NT2/D1 (cell line): ENCODE data around the gene IL1RL1.

ENCODE experiments used
- DNase-seq: peaks from one replicate; pipeline ENCODE4 v3.0.0-alpha.2; 2011; ENCODE audit warnings: low read depth, low spot score
- H3K27me3 ChIP-seq: 2 replicates; pipeline ENCODE4 v1.6.0; 2011; ENCODE audit warnings: mild to moderate bottlenecking; ENCODE audit not compliant: insufficient read length, insufficient read depth
- H3K36me3 ChIP-seq: 2 replicates; pipeline ENCODE4 v1.6.1; 2011; ENCODE audit warnings: mild to moderate bottlenecking, low read length, mixed read lengths; ENCODE audit not compliant: insufficient read depth, insufficient read length
- H3K4me1 ChIP-seq: 2 replicates; pipeline ENCODE4 v1.5.1; 2011; ENCODE audit not compliant: insufficient read depth, insufficient read length
- H3K4me3 ChIP-seq: 2 replicates; pipeline ENCODE4 v1.5.1; 2011; ENCODE audit warnings: low read depth; ENCODE audit not compliant: insufficient read length
- H3K9ac ChIP-seq: 2 replicates; pipeline ENCODE4 v1.6.0; 2011; ENCODE audit warnings: low read depth; ENCODE audit not compliant: insufficient read length
- H3K9me3 ChIP-seq: 2 replicates; pipeline ENCODE4 v1.5.1; 2011; ENCODE audit warnings: mild to moderate bottlenecking, low read length; ENCODE audit not compliant: insufficient read depth
- SUZ12 ChIP-seq: IDR thresholded peaks from 2 replicates; pipeline ENCODE4 v1.6.1; 2011; ENCODE audit not compliant: insufficient read length, insufficient read depth; ENCODE audit errors: extremely low read depth
- YY1 ChIP-seq: IDR thresholded peaks from 2 replicates; pipeline ENCODE4 v1.6.1; 2011; ENCODE audit not compliant: insufficient read length, insufficient read depth
- ZNF274 ChIP-seq: IDR thresholded peaks from 2 replicates; pipeline ENCODE4 v1.6.1; 2011; ENCODE audit warnings: mild to moderate bottlenecking, low read depth, low read length

Gene IL1RL1

GRCh38 chr2:102392096-102392495 lies 80.7 kb downstream of the IL1RL1 start:
- DNase-seq = no peak
- no peaks in the 10 kb centered on the region for H3K36me3 ChIP-seq
- H3K4me1 ChIP-seq = no peaks in the 10 kb centered on the region
- H3K4me3 ChIP-seq = no peak overlapping the region
- TF ChIP-seq YY1 = no peak
- no peak for TF ChIP-seq ZNF274
- no peak for TF ChIP-seq SUZ12
- H3K9me3 ChIP-seq = no peaks in the 10 kb centered on the region
- no peaks in the 10 kb centered on the region for H3K27me3 ChIP-seq
- H3K9ac ChIP-seq = no peak overlapping the region

- no peaks in the 10 kb centered on the region for H3K36me3 ChIP-seq
- H3K9ac ChIP-seq = no peak overlapping the region
- H3K27me3 ChIP-seq = no peaks in the 10 kb centered on the region
- no peaks in the 10 kb centered on the region for H3K4me1 ChIP-seq
- no peak for DNase-seq
- H3K4me3 ChIP-seq = no peak overlapping the region
- H3K9me3 ChIP-seq = no peaks in the 10 kb centered on the region
- TF ChIP-seq SUZ12 (no peak), YY1 (no peak), ZNF274 (no peak)
Measured at GRCh38 chr2:102392942-102393341, 81.6 kb downstream of the IL1RL1 start.

- Histone ChIP-seq H3K9me3 (no peaks in the 10 kb centered on the region), H3K4me1 (no peaks in the 10 kb centered on the region), H3K4me3 (no peak overlapping the region), H3K27me3 (no peaks in the 10 kb centered on the region), H3K9ac (no peak overlapping the region), H3K36me3 (no peaks in the 10 kb centered on the region)
- no peak for DNase-seq
- no peak for TF ChIP-seq YY1
- TF ChIP-seq SUZ12 = no peak
- TF ChIP-seq ZNF274 = no peak
Measured at GRCh38 chr2:102396012-102396411, 84.6 kb downstream of the IL1RL1 start.

GRCh38 chr2:102397209-102397608 lies 85.8 kb downstream of the IL1RL1 start:
- peak; percentile 3 for DNase-seq
- no peaks in the 10 kb centered on the region for H3K27me3 ChIP-seq
- TF ChIP-seq ZNF274 = no peak
- TF ChIP-seq SUZ12 = no peak
- no peak for TF ChIP-seq YY1
- no peaks in the 10 kb centered on the region for H3K36me3 ChIP-seq
- no peaks in the 10 kb centered on the region for H3K9me3 ChIP-seq
- no peak overlapping the region for H3K4me3 ChIP-seq
- no peaks in the 10 kb centered on the region for H3K4me1 ChIP-seq
- no peak overlapping the region for H3K9ac ChIP-seq

- no peak for DNase-seq
- no peaks in the 10 kb centered on the region for H3K36me3 ChIP-seq
- H3K9ac ChIP-seq = no peak overlapping the region
- no peaks in the 10 kb centered on the region for H3K27me3 ChIP-seq
- no peak for TF ChIP-seq SUZ12
- no peak for TF ChIP-seq ZNF274
- TF ChIP-seq YY1 = no peak
- H3K9me3 ChIP-seq = no peaks in the 10 kb centered on the region
- no peak overlapping the region for H3K4me3 ChIP-seq
- H3K4me1 ChIP-seq = no peaks in the 10 kb centered on the region
Measured at GRCh38 chr2:102399499-102400141, 88.3 kb downstream of the IL1RL1 start.

GRCh38 chr2:102401456-102401855 lies 90.1 kb downstream of the IL1RL1 start:
- Histone ChIP-seq H3K36me3 (no peaks in the 10 kb centered on the region), H3K4me1 (no peaks in the 10 kb centered on the region), H3K27me3 (no peaks in the 10 kb centered on the region), H3K9ac (no peak overlapping the region), H3K9me3 (no peaks in the 10 kb centered on the region), H3K4me3 (no peak overlapping the region)
- no peak for TF ChIP-seq ZNF274
- no peak for TF ChIP-seq YY1
- TF ChIP-seq SUZ12 = no peak
- DNase-seq = no peak
